GM19455 (cell line): Measurements from ENCODE around the gene CSNK2B.

Experiments used
- ATAC-seq: cut with Tn5 transposase; IDR thresholded peaks from one replicate; pipeline ENCODE4 v1.9.1; 2021; ENCODE audit not compliant: unreplicated experiment

Gene CSNK2B

GRCh38 chr6:31710523-31711219 lies 44.8 kb downstream of the CSNK2B start:
- no peak for ATAC-seq

DNA sequence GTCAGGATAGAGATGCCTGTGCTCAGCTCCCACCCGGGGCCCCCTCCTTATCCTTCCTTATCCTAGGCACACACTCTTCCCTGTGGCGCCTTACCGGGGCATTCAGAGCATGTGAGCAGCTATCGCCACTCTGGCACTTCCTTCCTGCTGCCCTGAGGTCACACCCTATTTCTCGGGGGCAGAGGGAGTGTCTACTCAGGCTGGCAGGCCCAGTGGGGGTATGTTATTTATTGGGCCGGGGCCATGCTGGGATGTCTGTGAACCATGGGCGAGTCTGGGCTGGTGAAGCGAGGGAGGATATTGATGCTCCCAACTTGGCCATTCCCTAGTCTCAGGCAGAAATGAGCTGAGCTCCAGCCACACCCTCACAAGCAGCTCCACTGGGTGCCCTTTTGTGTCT lies 45.4 kb downstream of the CSNK2B start:
- ATAC-seq: no peak

DNA sequence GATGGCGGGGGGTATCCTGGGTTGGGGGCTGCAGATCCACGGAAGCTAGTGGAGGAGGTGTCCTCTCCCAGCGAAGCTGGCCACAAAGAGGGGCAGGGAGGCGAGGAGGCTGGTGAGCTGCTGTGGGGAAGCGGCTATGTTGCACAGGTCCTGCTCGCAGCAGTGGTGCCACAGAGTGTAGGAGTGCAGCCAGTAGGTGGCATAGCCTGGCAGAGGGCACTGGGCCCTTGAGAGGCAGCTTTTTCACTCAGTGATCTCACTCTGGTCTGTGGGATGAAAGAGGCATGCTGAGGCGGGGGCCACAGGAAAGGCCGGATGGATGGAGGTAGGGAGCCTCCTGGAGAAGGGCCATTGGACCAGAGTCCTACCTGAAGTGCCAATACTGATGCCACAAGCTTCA lies 46.4 kb downstream of the CSNK2B start:
- no peak for ATAC-seq

DNA sequence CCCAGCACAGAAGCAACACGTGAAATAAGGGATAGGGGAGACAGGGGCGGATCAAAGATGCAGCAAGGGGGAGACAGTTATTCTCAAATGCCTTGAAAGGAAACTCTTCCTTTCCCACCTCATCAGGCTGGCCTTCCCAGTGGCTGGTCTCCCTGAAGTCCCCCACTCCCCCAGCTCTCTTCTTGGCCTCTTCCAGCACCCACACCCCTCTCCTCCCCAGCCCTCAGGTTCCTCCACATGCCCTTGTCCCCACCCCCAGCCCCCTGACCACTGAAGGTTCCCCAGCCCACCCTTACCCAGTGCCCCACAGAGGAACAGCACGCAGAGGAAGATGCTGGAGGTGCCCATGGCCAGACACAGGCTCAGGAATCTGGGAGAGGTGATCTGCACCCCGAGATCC lies 47.6 kb downstream of the CSNK2B start:
- no peak for ATAC-seq

GRCh38 chr6:31713991-31714684 lies 48.3 kb downstream of the CSNK2B start:
- ATAC-seq: no peak

- ATAC-seq: no peak
Measured at GRCh38 chr6:31715022-31715958, 49.4 kb downstream of the CSNK2B start, which contains the start of gene LY6G6D. Gene LY6G6D, plus strand, starts transcription at chr6:31715348. Its CDS starts 8 bp downstream, at chr6:31715356.

- ATAC-seq: no peak
Measured at GRCh38 chr6:31717499-31718222, 51.8 kb downstream of the CSNK2B start.

GRCh38 chr6:31718265-31718664 lies 52.4 kb downstream of the CSNK2B start:
- no peak for ATAC-seq

- no peak for ATAC-seq
Measured at GRCh38 chr6:31719001-31719400, 53.1 kb downstream of the CSNK2B start.
